ENCODE measurements around the gene C1QTNF2. TPM values are rescaled to one million over a fixed set of nuclear protein-coding genes. Genes with fewer than 3 reads are reported as not detected.

The C1QTNF2 gene
- total RNA-seq (1 to 10 TPM; 5.1 to 6.2 TPM), polyA plus RNA-seq (ENCODE audit: insufficient read length in 2 of 2) (1 to 10 TPM; 3.0 to 5.6 TPM)
- long read RNA-seq, donor 1, partial matches to known transcripts, result 0 of 3 reads
- long read RNA-seq, donor 1, other reads (novel, unspliced or antisense), result 0 of 3 reads
- long read RNA-seq, donor 2, result 0 reads
- long read RNA-seq, donor 3, partial matches to known transcripts, result 0 of 3 reads
- long read RNA-seq, donor 3, other reads (novel, unspliced or antisense), result 0 of 3 reads
- long read RNA-seq, donor 4, partial matches to known transcripts, result 0 of 2 reads
- long read RNA-seq, donor 4, other reads (novel, unspliced or antisense), result 0 of 2 reads

- Histone ChIP-seq H3K9me3 (ENCODE audit: control insufficient read depth, insufficient read depth, low read length) (no peaks in the 10 kb centered on the region), H3K36me3 (ENCODE audit: control insufficient read depth, insufficient read depth, low read length) (no peaks in the 10 kb centered on the region), H3K27me3 (ENCODE audit: control insufficient read depth, insufficient read depth, low read length) (peaks cover 5% of the 10 kb centered on the region), H3K4me1 (ENCODE audit: control insufficient read depth, insufficient read depth, low read length) (peaks cover 8% of the 10 kb centered on the region), H3K4me3 (ENCODE audit: low read depth, low read length) (peak within 1 kb of the TSS; percentile 36), H3K27ac (ENCODE audit: low read depth, low read length) (no peak within 1 kb of the TSS)
- DNase-seq (ENCODE audit: low read depth in 4 of 6, low spot score in 6 of 6), result peak in 3 of 6 donors; percentile 24 to 90 (median 85)
- WGBS (ENCODE audit: insufficient coverage), result 2% methylated on average over 43 of the region's 45 CpGs
These were observed at the start of gene C1QTNF2 for GRCh38 chr5:160369990-160370712. Gene C1QTNF2 (minus strand): TSS chr5:160370626. CDS start chr5:160355011, 15,615 bp downstream.

GRCh38 chr5:160420331-160420610, 49.8 kb upstream of the C1QTNF2 start:
- Histone ChIP-seq H3K9me3 (ENCODE audit: control insufficient read depth, insufficient read depth, low read length) (no peaks in the 10 kb centered on the region), H3K36me3 (ENCODE audit: control insufficient read depth, insufficient read depth, low read length) (no peaks in the 10 kb centered on the region), H3K4me1 (ENCODE audit: control insufficient read depth, insufficient read depth, low read length) (peaks cover 13% of the 10 kb centered on the region), H3K27me3 (ENCODE audit: control insufficient read depth, insufficient read depth, low read length) (no peaks in the 10 kb centered on the region), H3K4me3 (ENCODE audit: low read depth, low read length) (no peak overlapping the region), H3K27ac (ENCODE audit: low read depth, low read length) (no peak overlapping the region)
- no peak for DNase-seq (ENCODE audit: low read depth in 4 of 6, low spot score in 6 of 6)

- H3K27me3 ChIP-seq (ENCODE audit: control insufficient read depth, insufficient read depth, low read length), result no peaks in the 10 kb centered on the region
- DNase-seq (ENCODE audit: low read depth in 4 of 6, low spot score in 6 of 6), result no peak
- WGBS (ENCODE audit: insufficient coverage), result 88% methylated on average over 4 of the region's 11 CpGs
- no peaks in the 10 kb centered on the region for H3K9me3 ChIP-seq (ENCODE audit: control insufficient read depth, insufficient read depth, low read length)
- no peaks in the 10 kb centered on the region for H3K36me3 ChIP-seq (ENCODE audit: control insufficient read depth, insufficient read depth, low read length)
- peaks cover 13% of the 10 kb centered on the region for H3K4me1 ChIP-seq (ENCODE audit: control insufficient read depth, insufficient read depth, low read length)
- peak overlapping the region; percentile 93 for H3K27ac ChIP-seq (ENCODE audit: low read depth, low read length)
- peak overlapping the region; percentile 72 for H3K4me3 ChIP-seq (ENCODE audit: low read depth, low read length)
These were observed 49.3 kb upstream of the C1QTNF2 start for GRCh38 chr5:160419458-160420330.

GRCh38 chr5:160418561-160419457, 48.4 kb upstream of the C1QTNF2 start, which contains the start of gene SLU7:
Gene SLU7 (minus strand): TSS chr5:160419081. CDS start chr5:160415294, 3,787 bp downstream.
- WGBS (ENCODE audit: insufficient coverage), result 0% methylated on average over 40 of the region's 48 CpGs
- peak in 5 of 6 donors; percentile 88 to 98 (median 89) for DNase-seq (ENCODE audit: low read depth in 4 of 6, low spot score in 6 of 6)
- Histone ChIP-seq H3K36me3 (ENCODE audit: control insufficient read depth, insufficient read depth, low read length) (peaks cover 4% of the 10 kb centered on the region), H3K9me3 (ENCODE audit: control insufficient read depth, insufficient read depth, low read length) (no peaks in the 10 kb centered on the region), H3K4me1 (ENCODE audit: control insufficient read depth, insufficient read depth, low read length) (peaks cover 13% of the 10 kb centered on the region), H3K27ac (ENCODE audit: low read depth, low read length) (peak within 1 kb of the TSS; percentile 93), H3K4me3 (ENCODE audit: low read depth, low read length) (peak within 1 kb of the TSS; percentile 72), H3K27me3 (ENCODE audit: control insufficient read depth, insufficient read depth, low read length) (no peaks in the 10 kb centered on the region)

GRCh38 chr5:160399402-160400353, 29.3 kb upstream of the C1QTNF2 start, which contains the start of gene FAM200C:
Gene FAM200C (minus strand): TSS chr5:160400054. CDS start chr5:160395490, 4,564 bp downstream.
- under 1% methylated on average over 35 of the region's 41 CpGs for WGBS (ENCODE audit: insufficient coverage)

GRCh38 chr5:160398806-160399205, 28.4 kb upstream of the C1QTNF2 start:
- Histone ChIP-seq H3K36me3 (ENCODE audit: control insufficient read depth, insufficient read depth, low read length) (peaks cover 15% of the 10 kb centered on the region), H3K4me1 (ENCODE audit: control insufficient read depth, insufficient read depth, low read length) (peaks cover 7% of the 10 kb centered on the region), H3K4me3 (ENCODE audit: low read depth, low read length) (peak overlapping the region; percentile 83), H3K27ac (ENCODE audit: low read depth, low read length) (no peak overlapping the region), H3K9me3 (ENCODE audit: control insufficient read depth, insufficient read depth, low read length) (no peaks in the 10 kb centered on the region), H3K27me3 (ENCODE audit: control insufficient read depth, insufficient read depth, low read length) (no peaks in the 10 kb centered on the region)
- no CpG with 5 or more reads among the region's 4 CpGs for WGBS (ENCODE audit: insufficient coverage)
- DNase-seq (ENCODE audit: low read depth in 4 of 6, low spot score in 6 of 6), result no peak

More at GRCh38 chr5:160399402-160400353, 29.3 kb upstream of the C1QTNF2 start, which contains the start of gene FAM200C:
- Histone ChIP-seq H3K27ac (ENCODE audit: low read depth, low read length) (peak within 1 kb of the TSS; percentile 93), H3K4me1 (ENCODE audit: control insufficient read depth, insufficient read depth, low read length) (peaks cover 7% of the 10 kb centered on the region), H3K4me3 (ENCODE audit: low read depth, low read length) (peak within 1 kb of the TSS; percentile 83), H3K36me3 (ENCODE audit: control insufficient read depth, insufficient read depth, low read length) (peaks cover 22% of the 10 kb centered on the region), H3K27me3 (ENCODE audit: control insufficient read depth, insufficient read depth, low read length) (no peaks in the 10 kb centered on the region), H3K9me3 (ENCODE audit: control insufficient read depth, insufficient read depth, low read length) (no peaks in the 10 kb centered on the region)
- peak; percentile 83 to 99 (median 90) for DNase-seq (ENCODE audit: low read depth in 4 of 6, low spot score in 6 of 6)

- no peak for DNase-seq (ENCODE audit: low read depth in 4 of 6, low spot score in 6 of 6)
- H3K4me1 ChIP-seq (ENCODE audit: control insufficient read depth, insufficient read depth, low read length), result peaks cover 7% of the 10 kb centered on the region
- no peak overlapping the region for H3K4me3 ChIP-seq (ENCODE audit: low read depth, low read length)
- no peaks in the 10 kb centered on the region for H3K9me3 ChIP-seq (ENCODE audit: control insufficient read depth, insufficient read depth, low read length)
- no CpG with 5 or more reads among the region's 1 CpG for WGBS (ENCODE audit: insufficient coverage)
- H3K27ac ChIP-seq (ENCODE audit: low read depth, low read length), result no peak overlapping the region
- H3K27me3 ChIP-seq (ENCODE audit: control insufficient read depth, insufficient read depth, low read length), result no peaks in the 10 kb centered on the region
- peaks cover 8% of the 10 kb centered on the region for H3K36me3 ChIP-seq (ENCODE audit: control insufficient read depth, insufficient read depth, low read length)
These were observed 27.1 kb upstream of the C1QTNF2 start for GRCh38 chr5:160397492-160397891.

GRCh38 chr5:160395111-160395510, 24.7 kb upstream of the C1QTNF2 start:
- peaks cover 7% of the 10 kb centered on the region for H3K4me1 ChIP-seq (ENCODE audit: control insufficient read depth, insufficient read depth, low read length)
- H3K4me3 ChIP-seq (ENCODE audit: low read depth, low read length), result no peak overlapping the region
- no peak for DNase-seq (ENCODE audit: low read depth in 4 of 6, low spot score in 6 of 6)
- no peaks in the 10 kb centered on the region for H3K9me3 ChIP-seq (ENCODE audit: control insufficient read depth, insufficient read depth, low read length)
- no peaks in the 10 kb centered on the region for H3K27me3 ChIP-seq (ENCODE audit: control insufficient read depth, insufficient read depth, low read length)
- peaks cover 5% of the 10 kb centered on the region for H3K36me3 ChIP-seq (ENCODE audit: control insufficient read depth, insufficient read depth, low read length)
- no peak overlapping the region for H3K27ac ChIP-seq (ENCODE audit: low read depth, low read length)
- WGBS (ENCODE audit: insufficient coverage), result 87% methylated on average over 5 of the region's 7 CpGs
